ENCODE results near the gene LPAR6. TPM values are rescaled to one million over a fixed set of nuclear protein-coding genes. Genes with fewer than 3 reads are reported as not detected.

The LPAR6 gene
- total RNA-seq, 1 donor from 2014 or later = 6.2 TPM

GRCh38 chr13:48448285-48448958 is 35.5 kb upstream of the LPAR6 start:
- Histone ChIP-seq H3K27me3 (ENCODE audit: control insufficient read depth, insufficient read depth, low read length) (no peaks in the 10 kb centered on the region), H3K4me3 (ENCODE audit: low read depth, low read length) (no peak overlapping the region), H3K36me3 (ENCODE audit: control insufficient read depth, insufficient read depth, low read length) (no peaks in the 10 kb centered on the region)
- TF ChIP-seq, protein P1, sequence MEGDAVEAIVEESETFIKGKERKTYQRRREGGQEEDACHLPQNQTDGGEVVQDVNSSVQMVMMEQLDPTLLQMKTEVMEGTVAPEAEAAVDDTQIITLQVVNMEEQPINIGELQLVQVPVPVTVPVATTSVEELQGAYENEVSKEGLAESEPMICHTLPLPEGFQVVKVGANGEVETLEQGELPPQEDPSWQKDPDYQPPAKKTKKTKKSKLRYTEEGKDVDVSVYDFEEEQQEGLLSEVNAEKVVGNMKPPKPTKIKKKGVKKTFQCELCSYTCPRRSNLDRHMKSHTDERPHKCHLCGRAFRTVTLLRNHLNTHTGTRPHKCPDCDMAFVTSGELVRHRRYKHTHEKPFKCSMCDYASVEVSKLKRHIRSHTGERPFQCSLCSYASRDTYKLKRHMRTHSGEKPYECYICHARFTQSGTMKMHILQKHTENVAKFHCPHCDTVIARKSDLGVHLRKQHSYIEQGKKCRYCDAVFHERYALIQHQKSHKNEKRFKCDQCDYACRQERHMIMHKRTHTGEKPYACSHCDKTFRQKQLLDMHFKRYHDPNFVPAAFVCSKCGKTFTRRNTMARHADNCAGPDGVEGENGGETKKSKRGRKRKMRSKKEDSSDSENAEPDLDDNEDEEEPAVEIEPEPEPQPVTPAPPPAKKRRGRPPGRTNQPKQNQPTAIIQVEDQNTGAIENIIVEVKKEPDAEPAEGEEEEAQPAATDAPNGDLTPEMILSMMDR (IDR thresholded peaks at IDR 0.05; ENCODE audit: insufficient read depth, low read length, poor library complexity, severe bottlenecking) = no peak
- no peak for DNase-seq (ENCODE audit: low read depth)

DNA sequence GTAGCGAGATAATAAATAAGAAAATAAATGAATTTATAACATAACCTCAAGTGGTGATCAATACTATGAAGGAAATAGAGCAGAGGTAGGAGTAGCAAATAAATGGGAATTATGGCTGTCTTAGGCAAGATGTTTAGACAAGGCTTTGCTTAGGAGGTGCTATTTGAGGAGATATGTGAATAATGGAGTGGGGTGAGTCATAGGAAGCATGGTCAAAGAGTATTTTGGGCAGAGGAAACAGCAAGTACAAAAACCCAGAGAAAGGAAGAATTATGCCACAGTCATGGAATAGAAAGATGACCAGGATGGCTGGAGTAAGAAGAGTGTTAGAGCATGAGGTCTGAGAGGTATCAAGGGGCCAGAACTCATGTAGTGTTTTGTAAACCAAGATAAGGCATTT is 33.6 kb upstream of the LPAR6 start:
- H3K4me3 ChIP-seq (ENCODE audit: low read depth, low read length) = no peak overlapping the region
- no peaks in the 10 kb centered on the region for H3K27me3 ChIP-seq (ENCODE audit: control insufficient read depth, insufficient read depth, low read length)
- no peak for DNase-seq (ENCODE audit: low read depth)
- H3K36me3 ChIP-seq (ENCODE audit: control insufficient read depth, insufficient read depth, low read length) = no peaks in the 10 kb centered on the region
- TF ChIP-seq, protein P1 (IDR thresholded peaks at IDR 0.05; ENCODE audit: insufficient read depth, low read length, poor library complexity, severe bottlenecking) = no peak

- TF ChIP-seq, protein P1 (IDR thresholded peaks at IDR 0.05; ENCODE audit: insufficient read depth, low read length, poor library complexity, severe bottlenecking) = no peak
Observed at GRCh38 chr13:48443442-48444208, 30.7 kb upstream of the LPAR6 start.

GRCh38 chr13:48437371-48437770 is 24.5 kb upstream of the LPAR6 start:
- no peak overlapping the region for H3K4me3 ChIP-seq (ENCODE audit: low read depth, low read length)
- DNase-seq (ENCODE audit: low read depth) = no peak
- no peaks in the 10 kb centered on the region for H3K27me3 ChIP-seq (ENCODE audit: control insufficient read depth, insufficient read depth, low read length)
- no peaks in the 10 kb centered on the region for H3K36me3 ChIP-seq (ENCODE audit: control insufficient read depth, insufficient read depth, low read length)
- TF ChIP-seq, protein P1 (IDR thresholded peaks at IDR 0.05; ENCODE audit: insufficient read depth, low read length, poor library complexity, severe bottlenecking) = no peak

More at GRCh38 chr13:48443442-48444208, 30.7 kb upstream of the LPAR6 start:
- DNase-seq (ENCODE audit: low read depth) = no peak
- Histone ChIP-seq H3K27me3 (ENCODE audit: control insufficient read depth, insufficient read depth, low read length) (no peaks in the 10 kb centered on the region), H3K36me3 (ENCODE audit: control insufficient read depth, insufficient read depth, low read length) (no peaks in the 10 kb centered on the region), H3K4me3 (ENCODE audit: low read depth, low read length) (no peak overlapping the region)

GRCh38 chr13:48436661-48437288 is 23.9 kb upstream of the LPAR6 start:
- H3K36me3 ChIP-seq (ENCODE audit: control insufficient read depth, insufficient read depth, low read length) = no peaks in the 10 kb centered on the region
- TF ChIP-seq, protein P1 (IDR thresholded peaks at IDR 0.05; ENCODE audit: insufficient read depth, low read length, poor library complexity, severe bottlenecking) = no peak
- H3K27me3 ChIP-seq (ENCODE audit: control insufficient read depth, insufficient read depth, low read length) = no peaks in the 10 kb centered on the region
- H3K4me3 ChIP-seq (ENCODE audit: low read depth, low read length) = no peak overlapping the region
- DNase-seq (ENCODE audit: low read depth) = no peak
